GM10266 (cell line): ENCODE data around the gene ZFHX2.

Source experiments
- DNase-seq: peaks from one replicate; pipeline ENCODE4 v3.0.0; 2012; ENCODE audit errors: extremely low spot score
- TF ChIP-seq, protein P1 (sequence below): IDR thresholded peaks from 2 replicates; pipeline ENCODE4 v1.5.1; 2012; ENCODE audit warnings: mild to moderate bottlenecking, low read depth; ENCODE audit not compliant: control insufficient read depth, insufficient read depth; ENCODE audit errors: missing control alignments

Gene ZFHX2

DNA sequence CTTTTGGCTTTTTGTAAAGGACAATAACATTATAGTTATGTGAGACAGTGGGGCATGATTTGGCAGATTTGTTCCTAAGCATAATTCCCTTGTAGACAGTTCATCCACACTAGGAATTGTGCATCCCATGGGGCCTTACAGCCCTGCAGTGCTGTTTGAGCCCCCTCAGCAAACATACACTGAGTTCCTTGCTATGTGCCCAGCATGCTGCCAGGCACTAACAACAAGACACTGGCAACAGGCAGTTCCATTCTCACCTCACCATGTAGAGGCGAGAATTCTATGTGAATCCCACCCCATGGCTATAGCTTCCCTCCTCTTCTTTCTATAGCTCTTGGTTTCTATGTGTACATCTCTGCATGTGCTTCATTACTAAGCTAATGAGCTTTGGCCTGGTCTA is 6.4 kb upstream of the ZFHX2 start:
- TF ChIP-seq, protein P1, sequence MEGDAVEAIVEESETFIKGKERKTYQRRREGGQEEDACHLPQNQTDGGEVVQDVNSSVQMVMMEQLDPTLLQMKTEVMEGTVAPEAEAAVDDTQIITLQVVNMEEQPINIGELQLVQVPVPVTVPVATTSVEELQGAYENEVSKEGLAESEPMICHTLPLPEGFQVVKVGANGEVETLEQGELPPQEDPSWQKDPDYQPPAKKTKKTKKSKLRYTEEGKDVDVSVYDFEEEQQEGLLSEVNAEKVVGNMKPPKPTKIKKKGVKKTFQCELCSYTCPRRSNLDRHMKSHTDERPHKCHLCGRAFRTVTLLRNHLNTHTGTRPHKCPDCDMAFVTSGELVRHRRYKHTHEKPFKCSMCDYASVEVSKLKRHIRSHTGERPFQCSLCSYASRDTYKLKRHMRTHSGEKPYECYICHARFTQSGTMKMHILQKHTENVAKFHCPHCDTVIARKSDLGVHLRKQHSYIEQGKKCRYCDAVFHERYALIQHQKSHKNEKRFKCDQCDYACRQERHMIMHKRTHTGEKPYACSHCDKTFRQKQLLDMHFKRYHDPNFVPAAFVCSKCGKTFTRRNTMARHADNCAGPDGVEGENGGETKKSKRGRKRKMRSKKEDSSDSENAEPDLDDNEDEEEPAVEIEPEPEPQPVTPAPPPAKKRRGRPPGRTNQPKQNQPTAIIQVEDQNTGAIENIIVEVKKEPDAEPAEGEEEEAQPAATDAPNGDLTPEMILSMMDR: no peak
- DNase-seq: no peak

DNA sequence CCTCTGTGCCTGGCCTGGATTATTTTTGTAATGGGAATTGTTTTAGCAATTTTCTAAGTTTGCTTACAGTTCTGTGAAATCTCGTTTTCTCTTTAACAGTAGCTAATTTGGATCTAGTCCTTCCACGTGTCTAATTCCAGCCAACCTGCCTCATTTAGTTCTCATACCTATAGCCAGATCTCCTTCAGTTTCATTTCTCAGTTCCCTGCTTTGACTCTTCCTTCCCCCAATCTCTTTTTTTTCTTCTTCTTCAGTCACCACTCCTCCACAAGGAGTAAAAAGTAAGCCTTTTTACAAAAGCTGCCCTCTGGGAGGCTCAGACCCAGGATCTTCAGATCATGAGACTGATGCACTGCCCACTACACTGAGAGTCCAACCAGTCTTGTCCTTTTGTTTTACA is 6.0 kb upstream of the ZFHX2 start:
- no peak for DNase-seq
- TF ChIP-seq, protein P1: no peak

DNA sequence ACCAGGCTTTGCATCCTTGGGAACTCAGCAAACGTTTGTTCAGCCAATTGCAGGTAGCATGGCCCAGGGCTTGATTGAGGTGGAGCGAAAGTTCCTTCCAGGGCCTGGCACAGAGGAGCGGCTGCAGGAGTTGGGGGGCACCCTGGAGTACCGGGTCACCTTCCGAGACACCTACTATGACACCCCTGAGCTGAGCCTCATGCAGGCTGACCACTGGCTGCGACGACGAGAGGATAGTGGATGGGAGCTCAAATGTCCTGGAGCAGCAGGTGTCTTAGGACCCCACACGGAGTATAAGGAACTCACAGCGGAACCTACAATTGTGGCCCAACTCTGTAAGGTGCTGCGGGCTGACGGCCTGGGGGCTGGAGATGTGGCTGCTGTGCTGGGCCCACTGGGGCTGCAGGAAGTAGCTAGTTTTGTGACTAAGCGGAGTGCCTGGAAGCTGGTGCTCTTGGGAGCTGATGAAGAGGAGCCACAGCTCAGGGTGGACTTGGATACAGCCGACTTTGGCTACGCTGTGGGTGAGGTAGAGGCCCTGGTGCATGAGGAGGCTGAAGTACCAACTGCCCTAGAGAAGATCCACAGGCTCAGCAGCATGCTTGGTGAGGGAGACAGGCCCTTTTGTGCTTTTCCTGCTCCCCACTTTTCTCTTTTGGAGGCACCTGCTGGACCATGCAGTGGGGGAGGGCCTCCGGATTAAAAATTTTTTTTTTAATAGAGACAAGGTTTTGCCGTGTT is 5.3 kb upstream of the ZFHX2 start:
- TF ChIP-seq, protein P1: no peak
- DNase-seq: no peak

DNA sequence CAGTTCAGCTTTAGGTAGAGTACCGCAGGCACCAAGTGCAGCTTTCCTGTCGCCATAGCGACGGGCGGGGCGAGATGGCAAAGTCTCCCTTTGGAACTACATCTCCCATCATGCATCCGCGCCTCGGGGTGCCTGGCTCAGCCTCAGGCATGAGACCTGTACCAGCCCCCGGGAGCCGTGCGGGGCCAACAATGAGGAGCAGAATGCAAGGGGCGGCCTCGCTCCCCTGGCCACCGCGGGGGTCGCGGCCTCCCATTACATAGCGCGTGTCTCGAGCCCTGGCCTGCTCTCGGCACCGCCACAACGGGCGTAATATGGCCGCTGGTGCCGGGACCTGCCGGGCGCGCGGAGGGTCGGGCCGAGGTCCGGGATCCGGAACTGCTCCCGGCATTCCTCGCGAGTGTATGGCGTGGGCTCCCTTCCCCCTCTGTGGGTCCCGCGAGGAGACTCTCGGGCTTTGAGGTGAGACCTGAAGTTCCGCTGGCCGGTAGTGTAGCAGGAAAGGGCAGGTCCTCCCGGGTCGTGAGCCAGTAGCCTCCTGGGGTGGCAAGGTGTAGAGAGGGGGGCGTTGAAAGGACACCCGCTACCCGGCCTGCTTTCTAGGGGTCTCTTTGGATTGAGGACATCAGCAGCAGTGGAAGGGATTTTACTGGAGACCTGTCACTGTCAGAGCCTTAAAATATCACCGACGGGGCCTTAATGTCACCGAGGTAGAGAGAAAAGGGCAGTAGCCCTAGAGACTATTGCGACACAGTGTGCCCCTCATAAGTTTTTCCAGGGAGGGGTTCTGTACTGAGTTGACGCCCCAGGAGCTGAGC is 4.5 kb upstream of the ZFHX2 start, which contains the start of gene THTPA:
TSS of gene THTPA (plus strand) at position 390 of the 818 bp plus-strand sequence. CDS start 487 bp downstream, outside the sequence.
- DNase-seq: peak; percentile 92

DNA sequence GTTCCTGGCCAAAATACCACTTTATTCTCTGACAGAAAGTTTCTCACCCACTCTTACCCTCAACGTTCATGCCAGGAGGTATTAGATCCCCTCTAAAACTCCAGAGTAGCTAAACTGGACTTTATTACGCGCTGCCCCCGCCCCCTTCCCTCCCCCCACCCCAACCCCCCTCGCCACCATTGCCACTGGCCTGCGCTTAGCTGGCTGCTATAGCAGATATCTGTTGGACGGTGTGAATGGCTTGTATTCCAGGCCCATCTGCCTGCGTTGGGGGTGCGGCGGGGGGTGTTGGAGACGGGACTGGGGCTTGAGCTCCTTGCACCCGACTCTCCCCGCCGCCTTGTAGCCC is 3.9 kb upstream of the ZFHX2 start:
- DNase-seq: no peak
- TF ChIP-seq, protein P1: no peak

More for the DNA sequence above, 4.5 kb upstream of the ZFHX2 start, which contains the start of gene THTPA:
- TF ChIP-seq, protein P1: no peak

DNA sequence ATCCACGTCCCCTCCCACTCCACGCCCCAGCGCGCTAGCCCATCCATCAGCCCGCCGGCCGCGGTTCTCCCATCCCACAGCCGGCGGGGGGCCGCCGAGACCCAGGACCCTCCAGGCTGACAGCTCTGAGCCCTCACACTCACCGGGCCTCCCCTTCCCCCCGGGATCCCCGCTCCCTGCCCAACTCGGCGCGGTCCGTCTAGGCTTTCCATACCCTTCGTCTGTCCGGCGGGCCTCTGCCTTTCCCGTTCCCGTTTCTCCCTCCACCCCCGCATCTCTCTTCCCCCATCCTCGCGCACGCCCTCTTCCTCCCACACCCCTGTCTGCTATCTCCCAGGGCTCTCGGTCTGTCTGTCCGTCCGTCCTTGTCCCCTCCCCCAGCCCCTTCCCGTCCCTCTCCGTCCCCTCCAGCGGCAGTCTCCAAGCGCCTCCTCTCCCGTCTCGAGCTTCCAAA is 726 bp downstream of the ZFHX2 start:
- TF ChIP-seq, protein P1: no peak
- DNase-seq: no peak
